ENCODE results near the gene CACNA1E. TPM values are rescaled to one million over a fixed set of nuclear protein-coding genes. Genes with fewer than 3 reads are reported as not detected.

The CACNA1E gene
- total RNA-seq, 2 donors from 2014 or later, result 0.11 TPM; not detected in 1

GRCh38 chr1:181794332-181794731 is 311.0 kb downstream of the CACNA1E start:
- H3K4me3 Mint-ChIP-seq, result no peak overlapping the region
- H3K4me1 Mint-ChIP-seq, result no peaks in the 10 kb centered on the region
- no peak for ATAC-seq (replicated peaks)
- H3K36me3 Mint-ChIP-seq (ENCODE audit: low read depth), result no peaks in the 10 kb centered on the region
- peaks cover 26% of the 10 kb centered on the region for H3K27me3 Mint-ChIP-seq
- H3K27ac Mint-ChIP-seq, result no peak overlapping the region
- no peaks in the 10 kb centered on the region for H3K9me3 Mint-ChIP-seq

- H3K27me3 Mint-ChIP-seq, result peaks cover 19% of the 10 kb centered on the region
- no peak overlapping the region for H3K4me3 Mint-ChIP-seq
- no peak overlapping the region for H3K27ac Mint-ChIP-seq
- H3K4me1 Mint-ChIP-seq, result no peaks in the 10 kb centered on the region
- no peaks in the 10 kb centered on the region for H3K9me3 Mint-ChIP-seq
- H3K36me3 Mint-ChIP-seq (ENCODE audit: low read depth), result no peaks in the 10 kb centered on the region
- ATAC-seq (replicated peaks), result no peak
These were observed 315.0 kb downstream of the CACNA1E start for GRCh38 chr1:181798191-181798926.

GRCh38 chr1:181801617-181802016 is 318.3 kb downstream of the CACNA1E start:
- H3K4me3 Mint-ChIP-seq, result no peak overlapping the region
- H3K36me3 Mint-ChIP-seq (ENCODE audit: low read depth), result no peaks in the 10 kb centered on the region
- no peaks in the 10 kb centered on the region for H3K9me3 Mint-ChIP-seq
- H3K27ac Mint-ChIP-seq, result no peak overlapping the region
- H3K4me1 Mint-ChIP-seq, result no peaks in the 10 kb centered on the region
- no peak for ATAC-seq (replicated peaks)
- peaks cover 27% of the 10 kb centered on the region for H3K27me3 Mint-ChIP-seq

GRCh38 chr1:181802466-181802865 is 319.1 kb downstream of the CACNA1E start:
- Mint-ChIP-seq H3K27me3 (peaks cover 27% of the 10 kb centered on the region), H3K9me3 (no peaks in the 10 kb centered on the region), H3K27ac (no peak overlapping the region), H3K4me1 (no peaks in the 10 kb centered on the region), H3K36me3 (ENCODE audit: low read depth) (no peaks in the 10 kb centered on the region), H3K4me3 (no peak overlapping the region)
- no peak for ATAC-seq (replicated peaks)

- Mint-ChIP-seq H3K9me3 (no peaks in the 10 kb centered on the region), H3K36me3 (ENCODE audit: low read depth) (no peaks in the 10 kb centered on the region), H3K27me3 (peaks cover 21% of the 10 kb centered on the region), H3K27ac (no peak overlapping the region), H3K4me3 (no peak overlapping the region), H3K4me1 (no peaks in the 10 kb centered on the region)
- no peak for ATAC-seq (replicated peaks)
These were observed 320.1 kb downstream of the CACNA1E start for GRCh38 chr1:181803421-181803820.

GRCh38 chr1:181804989-181805388 is 321.7 kb downstream of the CACNA1E start:
- no peaks in the 10 kb centered on the region for H3K36me3 Mint-ChIP-seq (ENCODE audit: low read depth)
- H3K4me3 Mint-ChIP-seq, result no peak overlapping the region
- no peaks in the 10 kb centered on the region for H3K9me3 Mint-ChIP-seq
- no peak for ATAC-seq (replicated peaks)
- H3K27me3 Mint-ChIP-seq, result peaks cover 18% of the 10 kb centered on the region
- no peak overlapping the region for H3K27ac Mint-ChIP-seq
- no peaks in the 10 kb centered on the region for H3K4me1 Mint-ChIP-seq

- Mint-ChIP-seq H3K4me1 (no peaks in the 10 kb centered on the region), H3K4me3 (no peak overlapping the region), H3K9me3 (no peaks in the 10 kb centered on the region), H3K27me3 (peaks cover 18% of the 10 kb centered on the region), H3K36me3 (ENCODE audit: low read depth) (no peaks in the 10 kb centered on the region), H3K27ac (no peak overlapping the region)
- no peak for ATAC-seq (replicated peaks)
These were observed 323.4 kb downstream of the CACNA1E start for GRCh38 chr1:181806746-181807145.

- no peak for ATAC-seq (replicated peaks)
- no peak overlapping the region for H3K4me3 Mint-ChIP-seq
- H3K27me3 Mint-ChIP-seq, result peaks cover 17% of the 10 kb centered on the region
- H3K4me1 Mint-ChIP-seq, result no peaks in the 10 kb centered on the region
- H3K36me3 Mint-ChIP-seq (ENCODE audit: low read depth), result no peaks in the 10 kb centered on the region
- no peaks in the 10 kb centered on the region for H3K9me3 Mint-ChIP-seq
- no peak overlapping the region for H3K27ac Mint-ChIP-seq
These were observed 323.9 kb downstream of the CACNA1E start for GRCh38 chr1:181807251-181807650.

DNA sequence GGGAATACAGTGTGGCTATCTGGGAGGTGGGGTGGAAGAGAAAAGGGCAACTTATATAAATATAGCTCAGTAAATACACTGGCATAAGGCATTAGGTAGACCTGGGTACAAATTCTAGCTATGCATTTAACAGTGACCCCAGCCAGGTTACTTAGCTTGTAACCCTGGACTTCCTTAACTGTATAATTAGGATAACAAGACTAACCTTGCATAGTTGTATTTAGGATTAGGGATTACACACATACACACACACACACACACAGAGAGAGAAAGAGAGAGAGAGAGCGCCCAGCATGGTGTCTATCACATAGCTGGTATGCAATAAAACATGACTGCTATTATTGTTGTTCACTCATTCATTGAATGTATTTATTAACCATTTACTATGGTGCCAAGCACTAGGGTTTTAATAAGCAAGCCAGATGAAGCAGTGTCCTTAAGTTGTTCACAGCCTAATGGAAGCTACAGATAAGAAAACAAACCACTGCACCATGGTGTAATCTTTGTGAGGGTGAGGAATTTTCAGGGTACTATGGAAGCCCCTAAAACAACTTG is 326.8 kb downstream of the CACNA1E start:
- Mint-ChIP-seq H3K4me3 (no peak overlapping the region), H3K4me1 (no peaks in the 10 kb centered on the region), H3K36me3 (ENCODE audit: low read depth) (no peaks in the 10 kb centered on the region), H3K9me3 (no peaks in the 10 kb centered on the region), H3K27me3 (peaks cover 14% of the 10 kb centered on the region), H3K27ac (no peak overlapping the region)
- no peak for ATAC-seq (replicated peaks)

GRCh38 chr1:181812208-181812607 is 328.9 kb downstream of the CACNA1E start:
- no peak for ATAC-seq (replicated peaks)

DNA sequence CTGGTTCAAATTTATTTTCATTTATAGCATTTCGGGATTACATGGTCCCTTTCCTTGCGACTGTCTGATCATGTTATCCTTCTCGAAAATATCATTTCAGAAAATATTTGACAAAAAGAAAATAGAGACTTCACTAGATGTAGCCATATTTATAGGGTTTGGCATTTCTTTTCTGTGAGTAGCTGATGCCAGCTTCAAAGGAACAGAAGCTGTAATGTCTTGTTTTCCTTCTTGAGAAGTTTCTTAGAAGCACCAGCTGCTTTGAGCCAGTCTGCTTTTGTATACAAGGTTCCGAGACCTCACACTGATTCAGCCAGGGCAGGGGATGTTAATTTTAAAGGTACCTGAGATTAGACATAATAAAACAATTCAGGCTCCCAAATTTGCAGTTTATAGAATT is 329.9 kb downstream of the CACNA1E start:
- Mint-ChIP-seq H3K27me3 (peaks cover 6% of the 10 kb centered on the region), H3K4me1 (no peaks in the 10 kb centered on the region), H3K9me3 (no peaks in the 10 kb centered on the region), H3K4me3 (no peak overlapping the region), H3K36me3 (ENCODE audit: low read depth) (no peaks in the 10 kb centered on the region), H3K27ac (no peak overlapping the region)
- ATAC-seq (replicated peaks), result no peak

More at GRCh38 chr1:181812208-181812607, 328.9 kb downstream of the CACNA1E start:
- H3K27ac Mint-ChIP-seq, result no peak overlapping the region
- no peak overlapping the region for H3K4me3 Mint-ChIP-seq
- no peaks in the 10 kb centered on the region for H3K4me1 Mint-ChIP-seq
- no peaks in the 10 kb centered on the region for H3K36me3 Mint-ChIP-seq (ENCODE audit: low read depth)
- no peaks in the 10 kb centered on the region for H3K9me3 Mint-ChIP-seq
- peaks cover 6% of the 10 kb centered on the region for H3K27me3 Mint-ChIP-seq

DNA sequence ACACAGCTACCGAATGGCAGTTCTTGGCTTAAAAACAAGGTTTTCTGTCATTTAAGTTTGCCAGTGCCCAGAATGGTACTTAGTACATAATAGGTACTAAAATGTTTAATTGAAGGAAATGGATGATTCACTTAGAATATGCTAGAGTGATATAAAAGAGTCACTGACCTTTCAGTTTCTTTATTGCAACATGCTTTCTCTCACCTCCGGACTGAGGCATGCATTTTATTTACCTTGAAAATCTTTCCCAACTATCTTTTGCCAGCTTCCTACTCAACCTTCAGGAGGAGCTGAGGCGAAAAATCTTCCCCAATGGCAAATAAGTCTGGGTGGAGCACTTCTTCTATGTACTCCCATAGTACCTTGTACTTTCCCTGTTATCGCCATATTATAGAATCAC is 333.3 kb downstream of the CACNA1E start:
- no peaks in the 10 kb centered on the region for H3K36me3 Mint-ChIP-seq (ENCODE audit: low read depth)
- H3K4me3 Mint-ChIP-seq, result no peak overlapping the region
- peaks cover 7% of the 10 kb centered on the region for H3K27me3 Mint-ChIP-seq
- no peaks in the 10 kb centered on the region for H3K9me3 Mint-ChIP-seq
- no peak overlapping the region for H3K27ac Mint-ChIP-seq
- ATAC-seq (replicated peaks), result no peak
- no peaks in the 10 kb centered on the region for H3K4me1 Mint-ChIP-seq

DNA sequence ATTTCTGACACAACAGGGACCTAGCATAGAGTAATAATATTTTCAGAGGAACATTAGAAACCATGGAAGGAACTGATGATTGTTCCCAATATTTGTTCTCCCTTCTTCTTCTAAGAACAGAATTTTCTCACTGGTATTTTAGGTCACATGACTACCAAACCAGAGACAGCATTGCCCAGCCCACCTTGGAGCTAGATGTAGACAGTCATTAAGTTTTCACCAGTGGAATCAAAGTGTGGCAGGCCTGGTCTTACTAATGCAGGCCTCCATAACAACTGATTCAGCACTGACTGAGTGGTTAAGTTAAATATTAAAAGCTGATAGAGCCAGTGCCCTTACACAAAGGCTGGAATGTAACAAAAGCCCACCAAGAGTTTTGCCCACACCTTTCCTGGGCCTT is 333.8 kb downstream of the CACNA1E start:
- Mint-ChIP-seq H3K4me3 (no peak overlapping the region), H3K4me1 (no peaks in the 10 kb centered on the region), H3K36me3 (ENCODE audit: low read depth) (no peaks in the 10 kb centered on the region), H3K27me3 (peaks cover 12% of the 10 kb centered on the region), H3K9me3 (no peaks in the 10 kb centered on the region), H3K27ac (no peak overlapping the region)
- ATAC-seq (replicated peaks), result no peak

GRCh38 chr1:181818459-181818858 is 335.1 kb downstream of the CACNA1E start:
- Mint-ChIP-seq H3K27ac (no peak overlapping the region), H3K27me3 (peaks cover 17% of the 10 kb centered on the region), H3K36me3 (ENCODE audit: low read depth) (no peaks in the 10 kb centered on the region), H3K4me1 (no peaks in the 10 kb centered on the region), H3K9me3 (no peaks in the 10 kb centered on the region), H3K4me3 (no peak overlapping the region)
- ATAC-seq (replicated peaks), result no peak

DNA sequence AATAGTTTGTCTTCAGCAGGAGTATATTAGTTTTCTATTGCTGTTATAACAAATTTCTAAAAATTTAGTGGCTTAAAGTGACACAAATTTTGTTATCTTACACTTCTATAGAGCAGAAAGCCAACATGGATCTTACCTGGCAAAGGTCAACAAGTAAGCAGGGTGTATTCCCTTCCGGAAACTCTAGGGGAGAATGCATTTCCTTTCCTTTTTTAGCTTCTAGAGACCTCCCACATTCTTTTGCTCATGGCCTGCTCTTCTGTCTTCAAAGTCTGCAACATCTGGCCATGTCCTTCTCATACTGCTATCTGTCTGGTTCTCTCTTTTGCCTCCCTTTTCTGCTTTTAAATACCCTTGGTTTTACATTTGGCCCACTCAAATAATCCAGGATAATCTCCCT is 335.6 kb downstream of the CACNA1E start:
- Mint-ChIP-seq H3K9me3 (no peaks in the 10 kb centered on the region), H3K4me1 (no peaks in the 10 kb centered on the region), H3K27me3 (peaks cover 18% of the 10 kb centered on the region), H3K36me3 (ENCODE audit: low read depth) (no peaks in the 10 kb centered on the region), H3K27ac (no peak overlapping the region), H3K4me3 (no peak overlapping the region)
- no peak for ATAC-seq (replicated peaks)

Measured in activated T-helper 17 cell treated with anti-CD3 and anti-CD28 coated beads, Interleukin-2, amount 50 U/mL, for 72 hours (primary cell).